SK-N-SH (cell line): Measurements from ENCODE around the gene DPEP2. TPM values are rescaled to one million over a fixed set of nuclear protein-coding genes. Genes with fewer than 3 reads are reported as not detected.

ENCODE experiments used
- polyA plus RNA-seq, 3 experiments: library from polyadenylated mRNA; depleted of rRNA; stranded (reverse); fragments of >200 nt; gene quantifications; 2 replicates each; pipeline ENCODE4 v1.2.3, GENCODE V29; 2012
- small RNA-seq, 7 experiments: library from RNA; depleted of rRNA; stranded (forward); fragments of <200 nt; gene quantifications; one replicate each; pipeline ENCODE3, GENCODE V24; 2012

DPEP2 gene
- polyA plus RNA-seq, 1 of the 3 experiments (the other 2 are of a cell fraction): not detected

Small RNA genes lying within 50 kb of the gene (small RNA-seq; reads per million reads assigned to genes)
- gene RNU6-359P: 0 to 0.21 (median 0) reads per million in 7 experiments

Other genes starting within 250 kb of the DPEP2 start
- gene RANBP10, start 192.9 kb downstream of the DPEP2 start, polyA plus RNA-seq (2012; rRNA removed): 11.9 and 12.1 TPM in 2 replicates
- 4.4 and 6.8 TPM in 2 replicates for gene TSNAXIP1, start 192.6 kb downstream of the DPEP2 start, polyA plus RNA-seq (2012; rRNA removed)
- 32.3 and 34.8 TPM in 2 replicates for gene THAP11, start 157.2 kb downstream of the DPEP2 start, polyA plus RNA-seq (2012; rRNA removed)
- 287 and 449 TPM in 2 replicates for gene NUTF2, start 152.6 kb downstream of the DPEP2 start, polyA plus RNA-seq (2012; rRNA removed)
- gene CENPT, start 151.8 kb downstream of the DPEP2 start, polyA plus RNA-seq (2012; rRNA removed): 48.6 and 57.6 TPM in 2 replicates
- gene EDC4, start 126.4 kb downstream of the DPEP2 start, polyA plus RNA-seq (2012; rRNA removed): 38.0 and 45.1 TPM in 2 replicates
- gene NRN1L, start 114.6 kb downstream of the DPEP2 start, polyA plus RNA-seq (2012; rRNA removed): 0.41 and 0.45 TPM in 2 replicates
- gene PSKH1, start 106.2 kb downstream of the DPEP2 start, polyA plus RNA-seq (2012; rRNA removed): 30.1 and 31.4 TPM in 2 replicates
- 1.3 and 1.9 TPM in 2 replicates for gene CTRL, start 67.6 kb downstream of the DPEP2 start, polyA plus RNA-seq (2012; rRNA removed)
- 52.7 and 57.8 TPM in 2 replicates for gene PSMB10, start 62.6 kb downstream of the DPEP2 start, polyA plus RNA-seq (2012; rRNA removed)
- 11.1 and 14.4 TPM in 2 replicates for gene LCAT, start 55.4 kb downstream of the DPEP2 start, polyA plus RNA-seq (2012; rRNA removed)
- 54.3 and 75.8 TPM in 2 replicates for gene SLC12A4, start 30.8 kb downstream of the DPEP2 start, polyA plus RNA-seq (2012; rRNA removed)
- gene DPEP3, start 19.0 kb downstream of the DPEP2 start, polyA plus RNA-seq (2012; rRNA removed): not detected in 2 replicates
- not detected in 2 replicates for gene DPEP2NB, start 16.4 kb upstream of the DPEP2 start, polyA plus RNA-seq (2012; rRNA removed)
- gene DDX28, start 23.7 kb upstream of the DPEP2 start, polyA plus RNA-seq (2012; rRNA removed): 10.8 and 12.0 TPM in 2 replicates
- 16.1 and 16.5 TPM in 2 replicates for gene DUS2, start 23.8 kb upstream of the DPEP2 start, polyA plus RNA-seq (2012; rRNA removed)
- 5.7 and 7.8 TPM in 2 replicates for gene NFATC3, start 85.9 kb upstream of the DPEP2 start, polyA plus RNA-seq (2012; rRNA removed)
- gene ESRP2, start 236.6 kb upstream of the DPEP2 start, polyA plus RNA-seq (2012; rRNA removed): 0.07 and 0.39 TPM in 2 replicates
- gene PLA2G15, start 245.9 kb upstream of the DPEP2 start, polyA plus RNA-seq (2012; rRNA removed): 22.0 and 23.9 TPM in 2 replicates